ENCODE results near the gene CHST11.
"Not testable (repeated sequence)": the region's sequence is repeated elsewhere in the genome, so short reads cannot be mapped to it uniquely, and the experiment has no call there.

Gene CHST11

GRCh38 chr12:104532636-104533035 is 75.9 kb downstream of the CHST11 start:
- DNase-seq = no peak

- no peak for DNase-seq
These were observed 76.4 kb downstream of the CHST11 start for GRCh38 chr12:104533134-104533533.

- peak; percentile 66 for DNase-seq
These were observed 77.6 kb downstream of the CHST11 start for GRCh38 chr12:104534162-104534856.

- no peak for DNase-seq
These were observed 78.1 kb downstream of the CHST11 start for GRCh38 chr12:104534857-104535248.

GRCh38 chr12:104535369-104535768 is 78.6 kb downstream of the CHST11 start:
- no peak for DNase-seq

- DNase-seq = no peak
These were observed 80.1 kb downstream of the CHST11 start for GRCh38 chr12:104536841-104537240.

- no peak for DNase-seq
These were observed 81.3 kb downstream of the CHST11 start for GRCh38 chr12:104538056-104538455.

GRCh38 chr12:104538891-104539462 is 82.2 kb downstream of the CHST11 start:
- DNase-seq = no peak

GRCh38 chr12:104544836-104545235 is 88.1 kb downstream of the CHST11 start:
- DNase-seq = no peak

GRCh38 chr12:104546575-104546974 is 89.8 kb downstream of the CHST11 start:
- no peak for DNase-seq

- no peak for DNase-seq
These were observed 90.5 kb downstream of the CHST11 start for GRCh38 chr12:104547235-104547634.

- DNase-seq = no peak
These were observed 93.2 kb downstream of the CHST11 start for GRCh38 chr12:104549815-104550480.

- DNase-seq = no peak
These were observed 94.7 kb downstream of the CHST11 start for GRCh38 chr12:104551313-104551931.

- DNase-seq = no peak
These were observed 96.7 kb downstream of the CHST11 start for GRCh38 chr12:104553421-104553820.

- DNase-seq = peak; percentile 12
These were observed 98.9 kb downstream of the CHST11 start for GRCh38 chr12:104555648-104556047.

- no peak for DNase-seq
These were observed 100.9 kb downstream of the CHST11 start for GRCh38 chr12:104557488-104558195.

- DNase-seq = no peak
These were observed 104.1 kb downstream of the CHST11 start for GRCh38 chr12:104560881-104561280.

- DNase-seq = no peak
These were observed 106.0 kb downstream of the CHST11 start for GRCh38 chr12:104562763-104563162.

GRCh38 chr12:104564662-104565061 is 107.9 kb downstream of the CHST11 start:
- not testable (repeated sequence) for DNase-seq

- DNase-seq = no peak
These were observed 109.0 kb downstream of the CHST11 start for GRCh38 chr12:104565606-104566243.

- DNase-seq = no peak
These were observed 109.7 kb downstream of the CHST11 start for GRCh38 chr12:104566244-104566993.
